GM19025 (cell line): ENCODE data around the gene MTRFR.

Experiments used
- ATAC-seq: cut with Tn5 transposase; IDR thresholded peaks from one replicate; pipeline ENCODE4 v1.9.1; 2021; ENCODE audit warnings: mild to moderate bottlenecking, low read depth, moderate library complexity; ENCODE audit not compliant: unreplicated experiment

Gene MTRFR

DNA sequence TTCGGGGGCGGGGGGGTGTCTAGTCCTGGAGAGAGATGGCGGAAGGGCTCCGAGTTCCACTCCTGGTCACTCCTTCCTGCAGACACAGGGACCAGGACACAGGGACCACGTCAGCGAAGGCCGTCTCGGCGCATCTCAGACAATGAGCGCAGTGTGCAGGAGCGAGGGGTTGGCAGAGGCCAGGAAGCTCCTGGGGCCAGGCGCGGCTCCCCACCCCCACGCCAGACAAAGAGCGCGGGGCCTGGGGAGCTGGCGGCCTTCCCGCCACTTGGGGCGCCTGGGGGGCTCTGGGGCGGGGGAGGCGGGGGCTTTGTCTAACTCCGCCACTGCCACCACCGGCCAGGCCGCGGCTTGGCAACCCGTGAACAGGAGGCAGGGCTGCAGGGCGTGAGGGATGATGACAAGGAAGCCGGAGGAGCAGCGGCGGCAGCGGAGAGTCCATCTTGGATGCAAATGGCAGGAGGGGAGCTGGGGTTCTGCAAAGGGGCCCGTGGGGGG is 36.2 kb downstream of the MTRFR start:
- no peak for ATAC-seq

GRCh38 chr12:123269896-123270213 is 36.6 kb downstream of the MTRFR start:
- ATAC-seq = no peak

GRCh38 chr12:123270214-123271000 is 37.2 kb downstream of the MTRFR start:
- ATAC-seq = peak; percentile 11

DNA sequence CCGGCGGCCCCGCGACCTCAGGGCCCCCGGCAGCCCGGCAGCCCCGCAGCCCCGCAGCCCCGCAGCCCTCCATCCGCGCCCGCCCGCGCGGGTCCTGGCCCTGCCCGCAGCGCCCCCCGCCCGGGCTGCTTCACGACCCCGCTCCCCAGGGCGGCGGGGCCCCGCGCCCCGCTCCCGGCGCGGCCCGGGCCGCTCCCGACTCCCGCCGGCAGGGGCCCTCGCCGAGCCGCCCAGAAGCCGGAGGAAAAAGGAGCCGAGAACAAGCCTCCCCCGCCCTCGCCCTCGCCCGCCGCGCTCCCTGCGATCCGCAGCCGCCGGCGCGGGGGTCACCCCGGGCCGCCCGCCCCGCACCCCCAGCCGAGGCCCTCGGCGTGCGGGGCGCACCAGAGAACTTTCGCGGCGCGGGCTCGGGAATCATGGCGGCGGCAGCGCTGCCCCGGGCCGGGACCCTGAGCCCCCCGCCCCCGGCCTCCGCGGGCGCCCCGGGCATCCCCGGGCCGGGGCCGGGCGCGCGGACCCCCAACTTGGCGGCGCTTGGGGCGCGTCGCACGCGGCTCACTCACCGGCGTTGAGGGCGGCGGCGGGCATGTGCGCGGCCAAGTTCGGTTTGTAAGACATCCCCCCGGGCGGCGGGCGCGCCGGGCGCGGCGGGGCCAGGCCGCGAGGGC is 37.9 kb downstream of the MTRFR start:
- ATAC-seq = peak; percentile 69

GRCh38 chr12:123273166-123273565 is 39.9 kb downstream of the MTRFR start:
- ATAC-seq = no peak

GRCh38 chr12:123278101-123278627 is 44.9 kb downstream of the MTRFR start:
- ATAC-seq = peak; percentile 83

- ATAC-seq = no peak
Measured at GRCh38 chr12:123280971-123281370, 47.7 kb downstream of the MTRFR start.

GRCh38 chr12:123282111-123282510 is 48.9 kb downstream of the MTRFR start:
- ATAC-seq = no peak

DNA sequence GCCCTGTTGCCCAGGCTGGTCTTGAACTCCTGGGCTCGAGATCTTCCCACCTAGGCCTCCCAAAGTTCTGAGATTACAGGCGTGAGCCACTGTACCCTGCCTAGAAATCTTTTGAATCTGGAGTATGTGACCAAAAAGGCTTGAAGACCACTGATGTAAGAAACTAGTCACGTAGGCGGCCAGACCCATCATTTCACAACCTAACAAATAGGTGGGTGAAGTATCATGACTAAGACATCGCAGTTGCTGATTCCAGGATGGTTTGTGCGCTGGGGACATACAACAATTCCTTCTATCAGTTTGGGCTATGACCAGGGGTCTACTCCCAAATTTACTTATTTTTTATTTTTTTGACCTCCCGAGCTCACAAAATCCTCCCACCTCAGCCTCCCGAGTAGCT is 50.2 kb downstream of the MTRFR start:
- no peak for ATAC-seq

- ATAC-seq = no peak
Measured at GRCh38 chr12:123284669-123285068, 51.4 kb downstream of the MTRFR start.

DNA sequence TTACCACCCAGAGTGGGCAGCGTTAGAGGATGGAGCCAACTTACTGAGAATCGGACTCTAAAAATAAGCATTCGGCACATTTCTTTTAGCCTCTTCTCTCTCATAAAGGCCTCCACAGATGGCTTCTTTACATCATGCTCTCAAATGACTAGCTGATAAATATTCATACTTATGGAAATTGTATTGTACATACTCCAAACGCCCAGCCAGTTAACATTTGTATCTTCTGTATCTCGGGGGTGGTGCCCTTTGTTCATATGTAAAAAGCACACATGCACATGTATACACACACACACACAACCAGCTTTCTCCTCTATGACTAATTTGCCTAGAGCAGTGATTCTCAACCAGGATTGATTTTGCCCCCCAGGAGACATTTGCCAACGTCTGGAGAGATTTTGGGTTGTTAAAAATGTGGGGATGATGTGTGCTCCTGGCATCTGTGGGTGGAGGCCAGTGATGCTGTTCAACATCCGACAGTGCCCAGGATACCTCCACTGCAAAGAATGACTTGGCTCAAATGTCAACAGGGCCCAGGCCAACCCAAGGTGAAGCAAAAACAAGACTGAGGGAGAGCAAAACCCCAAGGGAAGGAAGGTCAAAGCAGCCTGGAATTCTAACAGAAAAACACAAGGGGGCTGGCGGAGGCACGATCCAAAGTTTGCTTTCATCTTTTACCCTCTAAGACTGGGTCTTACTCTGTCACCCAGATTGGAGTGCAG is 53.6 kb downstream of the MTRFR start:
- no peak for ATAC-seq

GRCh38 chr12:123288751-123289346 is 55.6 kb downstream of the MTRFR start:
- no peak for ATAC-seq

GRCh38 chr12:123289911-123290310 is 56.7 kb downstream of the MTRFR start:
- no peak for ATAC-seq

DNA sequence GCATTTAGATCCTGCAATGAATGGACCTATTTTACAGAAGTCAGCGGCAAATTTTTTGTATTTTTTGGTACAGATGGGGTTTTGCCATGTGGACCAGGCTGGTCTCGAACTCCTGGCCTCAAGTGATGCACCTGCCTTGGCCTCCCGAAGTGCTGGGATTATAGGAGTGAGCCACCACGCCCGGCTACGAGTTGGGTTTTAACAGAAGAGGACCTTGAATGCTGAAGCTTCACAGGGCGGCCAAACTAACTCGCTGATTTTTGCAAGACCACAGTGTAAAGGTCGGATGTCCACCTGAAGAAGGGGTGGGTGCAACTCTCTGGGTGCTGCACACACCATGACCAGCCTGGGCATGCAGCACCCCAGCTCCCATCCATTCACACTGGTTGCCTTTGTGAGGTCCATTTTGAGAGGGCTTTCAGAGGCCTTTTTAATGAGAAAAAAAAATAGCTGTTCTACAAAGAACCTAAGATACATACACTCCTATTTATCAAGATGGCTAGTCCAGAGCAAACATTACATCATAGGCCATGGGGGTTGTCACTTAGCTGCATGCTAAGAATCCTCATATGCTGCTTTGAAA is 60.0 kb downstream of the MTRFR start:
- ATAC-seq = no peak

DNA sequence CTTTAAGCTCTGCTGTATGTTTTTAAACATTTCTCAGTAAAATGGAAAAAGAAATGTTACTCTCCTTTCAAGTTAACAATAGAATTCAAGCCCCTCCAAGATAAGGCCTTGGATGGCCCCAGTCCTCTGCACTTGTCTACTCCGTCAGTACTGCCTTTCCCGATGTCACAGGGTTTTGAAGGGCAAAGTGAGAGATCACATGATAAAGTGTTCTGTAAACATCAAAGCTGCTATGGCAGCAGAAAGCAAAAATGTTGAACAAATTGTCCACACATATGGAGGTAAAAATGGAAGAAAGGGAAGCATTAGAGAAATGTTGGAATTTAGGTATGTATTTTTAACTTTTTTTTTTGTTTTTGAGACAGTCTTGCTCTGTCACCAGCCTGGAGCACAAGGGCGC is 71.9 kb downstream of the MTRFR start:
- ATAC-seq = no peak

- no peak for ATAC-seq
Measured at GRCh38 chr12:123306200-123306599, 73.0 kb downstream of the MTRFR start.
